ENCODE results near the gene LPIN2. TPM values are rescaled to one million over a fixed set of nuclear protein-coding genes. Genes with fewer than 3 reads are reported as not detected.

Gene LPIN2
- total RNA-seq, 1 donor from 2014 or later = 76.1 TPM

DNA sequence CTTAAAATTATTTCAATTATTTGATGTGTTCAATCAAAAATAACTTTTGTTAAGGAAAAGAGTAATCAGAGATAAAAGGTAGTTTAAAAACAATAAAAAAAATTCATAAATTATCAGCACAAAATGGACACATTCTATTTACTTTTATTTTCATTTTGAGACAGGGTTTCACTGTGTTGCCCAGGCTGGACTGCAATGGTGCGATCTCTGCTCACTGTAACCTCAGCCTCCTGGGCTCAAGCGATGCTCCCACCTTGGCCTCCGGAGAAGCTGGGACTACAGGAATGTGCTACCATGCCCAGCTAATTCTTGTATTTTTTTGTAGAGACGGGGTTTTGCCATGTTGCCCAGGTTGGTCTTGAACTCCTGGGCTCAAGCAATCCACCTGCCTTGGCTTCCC is 47.1 kb downstream of the LPIN2 start:
- intact Hi-C loops (cut with micrococcal nuclease) = no loop called here

DNA sequence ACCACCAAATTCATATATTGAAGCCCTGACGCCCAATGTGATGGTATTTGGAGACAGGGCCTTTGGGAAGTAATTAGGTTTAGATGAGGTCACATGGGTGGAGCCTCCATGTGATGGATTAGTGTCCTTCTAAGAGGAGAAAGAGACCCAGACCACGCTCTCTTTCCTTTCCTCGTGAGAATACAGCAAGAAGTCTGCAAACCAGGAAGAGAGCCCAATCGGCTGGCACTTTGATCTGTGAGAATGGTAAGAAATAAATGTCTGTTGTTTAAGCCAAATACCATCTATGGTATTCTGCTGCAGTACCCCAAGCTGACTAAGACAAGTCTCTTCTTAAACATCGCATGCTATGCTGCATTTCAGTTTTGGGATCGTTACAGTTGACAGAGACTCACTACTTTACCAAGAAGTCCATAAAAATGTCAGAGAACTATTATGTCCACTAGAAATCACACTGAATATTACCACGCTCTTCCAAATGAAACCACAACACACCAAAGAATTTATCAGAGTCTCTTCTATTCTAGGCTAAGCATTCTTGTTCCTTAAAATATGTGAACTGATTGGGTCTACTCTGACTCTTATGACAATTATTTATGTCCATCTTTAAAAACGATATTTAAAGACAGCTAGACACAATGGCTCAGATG is 48.5 kb downstream of the LPIN2 start:
- intact Hi-C loops (cut with micrococcal nuclease) = loop anchor here (5.0 kb wide), 3 partner anchors 307 to 628 kb away; partner anchors contain the start of gene SMCHD1

Other genes with a start within 250 kb of the LPIN2 start
- gene EMILIN2, start 166.1 kb downstream of the LPIN2 start, total RNA-seq = 38.3 and 44.2 TPM in 2 replicates
- 1.5 and 1.8 TPM in 2 replicates for gene MYOM1, start 206.8 kb upstream of the LPIN2 start, total RNA-seq
- gene MYL12A, start 234.7 kb upstream of the LPIN2 start, total RNA-seq = 710 and 725 TPM in 2 replicates
- gene MYL12B, start 249.0 kb upstream of the LPIN2 start, total RNA-seq = 314 and 331 TPM in 2 replicates